ENCODE results near the gene SOS2. TPM values are rescaled to one million over a fixed set of nuclear protein-coding genes. Genes with fewer than 3 reads are reported as not detected.

The SOS2 gene
- total and polyA plus RNA-seq, 2 donors (not counting 3 experiments of a cell fraction or from before 2014, with no cell fraction given): 6.7 to 21.3 TPM

GRCh38 chr14:50198499-50198898, 32.9 kb downstream of the SOS2 start:
- no peak for TF ChIP-seq GATA2 (IDR thresholded peaks at IDR 0.05; ENCODE audit: insufficient read depth, insufficient read length, low read depth, low read length)
- no peak for FAIRE-seq
- no peaks in the 10 kb centered on the region for H3K36me3 ChIP-seq (ENCODE audit: control insufficient read depth in 2 of 2, extremely low read depth in 1 of 2, insufficient read depth in 2 of 2, low read length in 2 of 2)
- no peak overlapping the region for H3K4me2 ChIP-seq (ENCODE audit: insufficient read depth, low read length)
- dilution Hi-C loops (cut with MboI; ENCODE audit: extremely low pct_ligation_motif_present, low sequenced_read_pairs) (no loop called here), intact Hi-C loops (cut with micrococcal nuclease) (no loop called here)
- H3K4me3 ChIP-seq (replicated peaks in 1 of 3; ENCODE audit: insufficient read depth in 1 of 3, low read depth in 1 of 3, low read length in 3 of 3): no peak overlapping the region
- H3K27ac ChIP-seq (ENCODE audit: insufficient read depth, low read depth, low read length): no peak overlapping the region
- H2AFZ ChIP-seq (ENCODE audit: low read depth, low read length): no peak overlapping the region
- no peaks in the 10 kb centered on the region for H4K20me1 ChIP-seq (replicated peaks; ENCODE audit: control insufficient read depth, extremely low read depth, insufficient read depth, low read length)
- H3K27me3 ChIP-seq (ENCODE audit: control insufficient read depth in 2 of 2, insufficient read depth in 2 of 2, low read length in 2 of 2): no peaks in the 10 kb centered on the region
- POLR2A ChIA-PET: no interaction called here
- H3K4me1 ChIP-seq (ENCODE audit: control insufficient read depth, extremely low read depth, insufficient read depth, low read length): no peaks in the 10 kb centered on the region
- H3K9me1 ChIP-seq (replicated peaks; ENCODE audit: control insufficient read depth, extremely low read depth, insufficient read depth, low read length): no peaks in the 10 kb centered on the region
- CTCF ChIA-PET: interaction anchor here (1.0 kb wide), 1 partner anchor 13 kb away, joined by 3 read pairs; no protein-coding TSS in a partner anchor
- no TSS peak for BruUV-seq (replicated peaks)
- H3K79me2 ChIP-seq (ENCODE audit: control insufficient read depth, insufficient read depth, low read length): no peaks in the 10 kb centered on the region
- no peak for DNase-seq (ENCODE audit: low read depth, low spot score)
- no peaks in the 10 kb centered on the region for H3K9me3 ChIP-seq (replicated peaks; ENCODE audit: control insufficient read depth, insufficient read depth, low read length)
- no peak overlapping the region for H3K9ac ChIP-seq (replicated peaks; ENCODE audit: extremely low read depth, insufficient read depth, low read length)

GRCh38 chr14:50191499-50191898, 39.9 kb downstream of the SOS2 start:
- no peak overlapping the region for H3K4me3 ChIP-seq (replicated peaks in 1 of 3; ENCODE audit: insufficient read depth in 1 of 3, low read depth in 1 of 3, low read length in 3 of 3)
- H2AFZ ChIP-seq (ENCODE audit: low read depth, low read length): no peak overlapping the region
- no peak overlapping the region for H3K9ac ChIP-seq (replicated peaks; ENCODE audit: extremely low read depth, insufficient read depth, low read length)
- no peaks in the 10 kb centered on the region for H3K36me3 ChIP-seq (ENCODE audit: control insufficient read depth in 2 of 2, extremely low read depth in 1 of 2, insufficient read depth in 2 of 2, low read length in 2 of 2)
- no peaks in the 10 kb centered on the region for H3K4me1 ChIP-seq (ENCODE audit: control insufficient read depth, extremely low read depth, insufficient read depth, low read length)
- H3K9me1 ChIP-seq (replicated peaks; ENCODE audit: control insufficient read depth, extremely low read depth, insufficient read depth, low read length): no peaks in the 10 kb centered on the region
- DNase-seq (ENCODE audit: low read depth, low spot score) (no peak), FAIRE-seq (no peak)
- intact Hi-C loops (cut with micrococcal nuclease): no loop called here
- no peaks in the 10 kb centered on the region for H3K79me2 ChIP-seq (ENCODE audit: control insufficient read depth, insufficient read depth, low read length)
- no peaks in the 10 kb centered on the region for H4K20me1 ChIP-seq (replicated peaks; ENCODE audit: control insufficient read depth, extremely low read depth, insufficient read depth, low read length)
- CTCF ChIA-PET: interaction anchor here (1.8 kb wide), 1 partner anchor 17 kb away, joined by 3 read pairs; no protein-coding TSS in a partner anchor
- no peak overlapping the region for H3K27ac ChIP-seq (ENCODE audit: insufficient read depth, low read depth, low read length)
- H3K9me3 ChIP-seq (replicated peaks; ENCODE audit: control insufficient read depth, insufficient read depth, low read length): no peaks in the 10 kb centered on the region
- no peak for TF ChIP-seq JUN (IDR thresholded peaks at IDR 0.05; ENCODE audit: borderline replicate concordance, insufficient read depth, insufficient read length, low read depth)
- TF ChIP-seq MYC (IDR thresholded peaks at IDR 0.05; ENCODE audit: low read depth, low read length): no peak
- no peak for TF ChIP-seq GATA2 (IDR thresholded peaks at IDR 0.05; ENCODE audit: insufficient read depth, insufficient read length, low read depth, low read length)
- TF ChIP-seq CTCF (IDR thresholded peaks at IDR 0.05; ENCODE audit: extremely low read depth in 1 of 2, insufficient read depth in 1 of 2, low read depth in 1 of 2, low read length in 2 of 2): no peak
- no peak for TF ChIP-seq EZH2 (IDR thresholded peaks at IDR 0.05; ENCODE audit: borderline replicate concordance, low read depth, low read length, severe bottlenecking)
- no peak for TF ChIP-seq POLR2AphosphoS5 (IDR thresholded peaks at IDR 0.05; ENCODE audit: insufficient read depth, low read depth, low read length)
- no peak for TF ChIP-seq MAX (IDR thresholded peaks at IDR 0.05; ENCODE audit: insufficient read depth, insufficient read length)
- TF ChIP-seq FOS (IDR thresholded peaks at IDR 0.05; ENCODE audit: borderline replicate concordance, insufficient read depth, low read length): no peak
- no peak for TF ChIP-seq POLR2A (IDR thresholded peaks at IDR 0.05; ENCODE audit: low read depth, low read length)
- dilution Hi-C loops (cut with MboI; ENCODE audit: extremely low pct_ligation_motif_present, low sequenced_read_pairs): no loop called here
- no peak overlapping the region for H3K4me2 ChIP-seq (ENCODE audit: insufficient read depth, low read length)
- no peaks in the 10 kb centered on the region for H3K27me3 ChIP-seq (ENCODE audit: control insufficient read depth in 2 of 2, insufficient read depth in 2 of 2, low read length in 2 of 2)
- BruUV-seq (replicated peaks): no TSS peak
- POLR2A ChIA-PET: no interaction called here
